Keratinocyte (primary cell): ENCODE measurements around the gene ZBTB43.

Experiments used
- CTCF ChIP-seq, 3 experiments: IDR thresholded peaks in 1 of 3; conservative IDR thresholded peaks in 1 of 3; optimal IDR thresholded peaks in 1 of 3; 2 replicates in 2 of 3; 3 replicates in 1 of 3; pipeline versions ENCODE3 to v1.5.1; 2011; ENCODE audit warnings: low read length in 3 of 3, mild to moderate bottlenecking in 3 of 3, moderate library complexity in 2 of 3, control low read depth in 1 of 3, inconsistent platforms in 1 of 3; ENCODE audit not compliant: insufficient read depth in 2 of 3; ENCODE audit errors: extremely low read depth in 1 of 3
- EZH2 ChIP-seq: IDR thresholded peaks from one replicate; pipeline ENCODE4 v1.6.1; 2012; ENCODE audit warnings: inconsistent platforms, mild to moderate bottlenecking, low read length, moderate library complexity

- TF ChIP-seq CTCF (optimal IDR thresholded peaks at IDR 0.05 in 1 of 3, IDR thresholded peaks at IDR 0.05 in 1 of 3, conservative IDR thresholded peaks at IDR 0.05 in 1 of 3; ENCODE audit: extremely low read depth in 1 of 3, insufficient read depth in 2 of 3, low read length in 3 of 3) (no peak), EZH2 (no peak)
Observed at GRCh38 chr9:126834672-126835071, 29.8 kb downstream of the ZBTB43 start.
